HEK293 (cell line): Measurements from ENCODE around the gene ZBTB25.

ENCODE experiments used
- CTCF ChIA-PET: fragments of 350-600 bp; formaldehyde crosslinking; extraction: SDS; loops from one replicate; lab custom pipeline; 2021; ENCODE audit warnings: antibody characterized with exemption; lab: Yijun Ruan, JAX
- POLR2A ChIA-PET: fragments of 300-600 bp; formaldehyde crosslinking; extraction: SDS; loops from one replicate; lab custom pipeline; 2020; ENCODE audit warnings: antibody characterized with exemption, inconsistent platforms; lab: Yijun Ruan, JAX
- H3K27ac ChIP-seq: fragments of 200-500 bp; sonication (Bioruptor generic); 2 replicates; pipeline ENCODE4 v1.5.1; 2014; ENCODE audit warnings: low read depth, low read length, control low read depth, inconsistent platforms; ENCODE audit errors: extremely low read depth
- H3K36me3 ChIP-seq, 2 experiments: fragments of 200-500 bp in 1 of 2; sonication (Bioruptor generic) in 1 of 2; 1 replicate in 1 of 2; 2 replicates in 1 of 2; pipeline ENCODE4 v1.5.1; 2014 to 2017; ENCODE audit warnings: inconsistent platforms in 2 of 2, low read length in 2 of 2; ENCODE audit not compliant: control insufficient read depth in 2 of 2, insufficient read depth in 1 of 2
- H3K4me1 ChIP-seq: fragments of 200-500 bp; sonication (Bioruptor generic); 2 replicates; pipeline ENCODE4 v1.5.1; 2014; ENCODE audit warnings: mild to moderate bottlenecking, low read length, inconsistent platforms; ENCODE audit not compliant: control insufficient read depth, insufficient read depth
- H3K4me3 ChIP-seq: 2 replicates; pipeline ENCODE4 v1.5.1; 2011; ENCODE audit warnings: low read depth, mild to moderate bottlenecking, control low read depth, low read length, moderate library complexity
- H3K9me3 ChIP-seq: fragments of 200-500 bp; sonication (Bioruptor generic); 2 replicates; pipeline ENCODE4 v1.5.1; 2014; ENCODE audit warnings: low read depth, low read length, inconsistent platforms; ENCODE audit not compliant: control insufficient read depth, insufficient read depth
- HOXD13 ChIP-seq: sonication (generic); formaldehyde crosslinking; IDR thresholded peaks from 2 replicates; pipeline ENCODE4 v1.8.0; 2022; ENCODE audit warnings: missing genetic modification reagents, borderline replicate concordance
- KLF10 ChIP-seq: fragments of 450-650 bp; IDR thresholded peaks from 2 replicates; pipeline ENCODE4 v1.5.1; 2018; ENCODE audit warnings: missing biosample characterization, mild to moderate bottlenecking, missing genetic modification characterization
- RBAK ChIP-seq: fragments of 450-650 bp; formaldehyde crosslinking; IDR thresholded peaks from 2 replicates; pipeline ENCODE4 v1.5.1; 2016; ENCODE audit warnings: missing biosample characterization, missing genetic modification characterization
- SP2 ChIP-seq: fragments of 450-650 bp; formaldehyde crosslinking; IDR thresholded peaks from 2 replicates; pipeline ENCODE4 v1.5.1; 2016; ENCODE audit warnings: missing biosample characterization, missing genetic modification characterization
- YY2 ChIP-seq: fragments of 450-650 bp; formaldehyde crosslinking; IDR thresholded peaks from 2 replicates; pipeline ENCODE4 v1.5.1; 2016; ENCODE audit warnings: missing biosample characterization, missing genetic modification characterization
- ZBTB1 ChIP-seq: fragments of 450-650 bp; formaldehyde crosslinking; IDR thresholded peaks from 2 replicates; pipeline ENCODE4 v1.5.1; 2016; ENCODE audit warnings: missing biosample characterization, missing genetic modification characterization
- ZNF155 ChIP-seq: fragments of 450-650 bp; formaldehyde crosslinking; IDR thresholded peaks from 2 replicates; pipeline ENCODE4 v1.5.1; 2016; ENCODE audit warnings: missing biosample characterization, missing genetic modification characterization
- ZNF175 ChIP-seq: fragments of 450-650 bp; formaldehyde crosslinking; IDR thresholded peaks from 2 replicates; pipeline ENCODE4 v1.5.1; 2016; ENCODE audit warnings: missing biosample characterization, missing genetic modification characterization
- ZNF18 ChIP-seq: fragments of 450-650 bp; formaldehyde crosslinking; IDR thresholded peaks from 2 replicates; pipeline ENCODE4 v1.5.1; 2016; ENCODE audit warnings: missing biosample characterization, missing genetic modification characterization
- ZNF184 ChIP-seq: fragments of 450-650 bp; IDR thresholded peaks from 2 replicates; pipeline ENCODE4 v1.5.1; 2018; ENCODE audit warnings: missing biosample characterization, mild to moderate bottlenecking, missing genetic modification characterization
- ZNF266 ChIP-seq: fragments of 450-650 bp; formaldehyde crosslinking; IDR thresholded peaks from 2 replicates; pipeline ENCODE4 v1.5.1; 2016; ENCODE audit warnings: missing biosample characterization, missing genetic modification characterization, low read depth
- ZNF324 ChIP-seq: fragments of 450-650 bp; formaldehyde crosslinking; IDR thresholded peaks from 2 replicates; pipeline ENCODE4 v1.5.1; 2016; ENCODE audit warnings: missing biosample characterization, missing genetic modification characterization
- ZNF37A ChIP-seq: fragments of 450-650 bp; IDR thresholded peaks from 2 replicates; pipeline ENCODE4 v1.5.1; 2018; ENCODE audit warnings: missing biosample characterization, missing genetic modification characterization
- ZNF394 ChIP-seq: fragments of 450-650 bp; formaldehyde crosslinking; IDR thresholded peaks from 2 replicates; pipeline ENCODE4 v1.5.1; 2016; ENCODE audit warnings: missing biosample characterization, missing genetic modification characterization, mild to moderate bottlenecking, moderate library complexity, borderline replicate concordance
- ZNF404 ChIP-seq: fragments of 450-650 bp; formaldehyde crosslinking; IDR thresholded peaks from 2 replicates; pipeline ENCODE4 v1.5.1; 2017; ENCODE audit warnings: missing biosample characterization, missing genetic modification characterization
- ZNF521 ChIP-seq: fragments of 450-650 bp; formaldehyde crosslinking; IDR thresholded peaks from 2 replicates; pipeline ENCODE4 v1.5.1; 2017; ENCODE audit warnings: missing biosample characterization, mild to moderate bottlenecking, missing genetic modification characterization
- ZNF677 ChIP-seq: fragments of 450-650 bp; IDR thresholded peaks from 2 replicates; pipeline ENCODE4 v1.5.0; 2018; ENCODE audit warnings: missing biosample characterization, mild to moderate bottlenecking, missing genetic modification characterization, moderate library complexity
- ZNF768 ChIP-seq: fragments of 450-650 bp; formaldehyde crosslinking; IDR thresholded peaks from 2 replicates; pipeline ENCODE4 v1.5.1; 2018; ENCODE audit warnings: missing biosample characterization, mild to moderate bottlenecking, missing genetic modification characterization
- ZNF777 ChIP-seq: fragments of 450-650 bp; formaldehyde crosslinking; IDR thresholded peaks from 2 replicates; pipeline ENCODE4 v1.5.1; 2017; ENCODE audit warnings: missing biosample characterization, missing genetic modification characterization, borderline replicate concordance
- ZXDB ChIP-seq: fragments of 450-650 bp; formaldehyde crosslinking; IDR thresholded peaks from 2 replicates; pipeline ENCODE4 v1.5.1; 2016; ENCODE audit warnings: missing biosample characterization, missing genetic modification characterization
- TF ChIP-seq, protein P1 (sequence below): fragments of 450-650 bp; formaldehyde crosslinking; IDR thresholded peaks from 2 replicates; pipeline ENCODE4 v1.5.1; 2016; ENCODE audit warnings: missing biosample characterization, missing genetic modification characterization
- TF ChIP-seq, protein P2 (sequence below): fragments of 450-650 bp; formaldehyde crosslinking; IDR thresholded peaks from 2 replicates; pipeline ENCODE4 v1.5.1; 2016; ENCODE audit warnings: missing biosample characterization, missing genetic modification characterization, borderline replicate concordance
- TF ChIP-seq, protein P3 (sequence below): fragments of 450-650 bp; formaldehyde crosslinking; IDR thresholded peaks from 2 replicates; pipeline ENCODE4 v1.5.1; 2017; ENCODE audit warnings: missing biosample characterization, missing genetic modification characterization

ZBTB25 gene

DNA sequence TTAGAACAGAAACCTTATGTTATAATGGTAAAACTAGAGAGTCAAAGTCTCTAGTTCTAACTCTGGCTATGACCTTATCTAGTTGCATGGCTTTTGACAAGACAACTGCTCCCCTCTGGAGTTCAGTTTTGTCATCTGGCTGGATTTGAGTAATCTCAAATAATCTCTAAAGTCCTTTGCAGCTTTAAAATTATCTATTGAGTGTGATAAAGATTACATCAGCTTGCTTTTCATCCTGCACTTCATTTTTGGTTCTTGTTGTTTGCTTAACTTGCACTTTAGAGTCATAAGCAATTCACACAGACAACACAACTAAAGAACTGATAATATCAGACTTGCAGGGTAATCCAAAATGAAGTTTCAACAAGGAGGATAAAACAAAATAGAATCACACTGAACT is 36.1 kb downstream of the ZBTB25 start:
- CTCF ChIA-PET: interaction anchor here (0.6 to 2.9 kb wide), 4 partner anchors 11 to 51 kb away, joined by 3 to 14 read pairs (median 7); no protein-coding TSS in a partner anchor
- POLR2A ChIA-PET: interaction anchor here (1.7 kb wide), 1 partner anchor 37 kb away, joined by 5 read pairs; the partner anchor contains the start of gene ZBTB1
- no peak overlapping the region for H3K27ac ChIP-seq
- peaks cover 0 to 8% of the 10 kb centered on the region in 2 experiments; a peak in 2 of 3 replicates for H3K36me3 ChIP-seq
- H3K9me3 ChIP-seq: no peaks in the 10 kb centered on the region
- no peak overlapping the region for H3K4me3 ChIP-seq
- H3K4me1 ChIP-seq: peaks cover 10% of the 10 kb centered on the region; the same call in 1 of the 2 replicates
- TF ChIP-seq ZNF677 (no peak), ZNF175 (no peak), KLF10 (no peak), ZNF324 (tag by site-specific recombination) (no peak), ZNF266 (tag by site-specific recombination) (no peak), ZNF155 (no peak), ZNF184 (tag by site-specific recombination) (no peak), ZNF37A (tag by site-specific recombination) (no peak), ZBTB1 (tag by site-specific recombination) (no peak)
- TF ChIP-seq, protein P1, sequence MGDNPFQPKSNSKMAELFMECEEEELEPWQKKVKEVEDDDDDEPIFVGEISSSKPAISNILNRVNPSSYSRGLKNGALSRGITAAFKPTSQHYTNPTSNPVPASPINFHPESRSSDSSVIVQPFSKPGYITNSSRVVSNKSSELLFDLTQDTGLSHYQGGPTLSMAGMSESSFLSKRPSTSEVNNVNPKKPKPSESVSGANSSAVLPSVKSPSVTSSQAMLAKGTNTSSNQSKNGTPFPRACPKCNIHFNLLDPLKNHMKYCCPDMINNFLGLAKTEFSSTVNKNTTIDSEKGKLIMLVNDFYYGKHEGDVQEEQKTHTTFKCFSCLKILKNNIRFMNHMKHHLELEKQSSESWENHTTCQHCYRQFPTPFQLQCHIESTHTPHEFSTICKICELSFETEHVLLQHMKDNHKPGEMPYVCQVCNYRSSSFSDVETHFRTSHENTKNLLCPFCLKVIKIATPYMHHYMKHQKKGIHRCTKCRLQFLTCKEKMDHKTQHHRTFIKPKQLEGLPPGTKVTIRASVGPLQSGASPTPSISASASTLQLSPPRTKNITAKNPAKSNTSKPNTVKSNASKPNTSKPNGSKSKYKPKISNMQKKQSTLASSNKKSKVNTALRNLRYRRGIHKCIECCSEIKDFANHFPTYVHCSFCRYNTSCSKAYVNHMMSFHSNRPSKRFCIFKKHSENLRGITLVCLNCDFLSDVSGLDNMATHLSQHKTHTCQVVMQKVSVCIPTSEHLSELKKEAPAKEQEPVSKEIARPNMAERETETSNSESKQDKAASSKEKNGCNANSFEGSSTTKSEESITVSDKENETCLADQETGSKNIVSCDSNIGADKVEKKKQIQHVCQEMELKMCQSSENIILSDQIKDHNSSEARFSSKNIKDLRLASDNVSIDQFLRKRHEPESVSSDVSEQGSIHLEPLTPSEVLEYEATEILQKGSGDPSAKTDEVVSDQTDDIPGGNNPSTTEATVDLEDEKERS (tag by site-specific recombination): no peak
- TF ChIP-seq, protein P2, sequence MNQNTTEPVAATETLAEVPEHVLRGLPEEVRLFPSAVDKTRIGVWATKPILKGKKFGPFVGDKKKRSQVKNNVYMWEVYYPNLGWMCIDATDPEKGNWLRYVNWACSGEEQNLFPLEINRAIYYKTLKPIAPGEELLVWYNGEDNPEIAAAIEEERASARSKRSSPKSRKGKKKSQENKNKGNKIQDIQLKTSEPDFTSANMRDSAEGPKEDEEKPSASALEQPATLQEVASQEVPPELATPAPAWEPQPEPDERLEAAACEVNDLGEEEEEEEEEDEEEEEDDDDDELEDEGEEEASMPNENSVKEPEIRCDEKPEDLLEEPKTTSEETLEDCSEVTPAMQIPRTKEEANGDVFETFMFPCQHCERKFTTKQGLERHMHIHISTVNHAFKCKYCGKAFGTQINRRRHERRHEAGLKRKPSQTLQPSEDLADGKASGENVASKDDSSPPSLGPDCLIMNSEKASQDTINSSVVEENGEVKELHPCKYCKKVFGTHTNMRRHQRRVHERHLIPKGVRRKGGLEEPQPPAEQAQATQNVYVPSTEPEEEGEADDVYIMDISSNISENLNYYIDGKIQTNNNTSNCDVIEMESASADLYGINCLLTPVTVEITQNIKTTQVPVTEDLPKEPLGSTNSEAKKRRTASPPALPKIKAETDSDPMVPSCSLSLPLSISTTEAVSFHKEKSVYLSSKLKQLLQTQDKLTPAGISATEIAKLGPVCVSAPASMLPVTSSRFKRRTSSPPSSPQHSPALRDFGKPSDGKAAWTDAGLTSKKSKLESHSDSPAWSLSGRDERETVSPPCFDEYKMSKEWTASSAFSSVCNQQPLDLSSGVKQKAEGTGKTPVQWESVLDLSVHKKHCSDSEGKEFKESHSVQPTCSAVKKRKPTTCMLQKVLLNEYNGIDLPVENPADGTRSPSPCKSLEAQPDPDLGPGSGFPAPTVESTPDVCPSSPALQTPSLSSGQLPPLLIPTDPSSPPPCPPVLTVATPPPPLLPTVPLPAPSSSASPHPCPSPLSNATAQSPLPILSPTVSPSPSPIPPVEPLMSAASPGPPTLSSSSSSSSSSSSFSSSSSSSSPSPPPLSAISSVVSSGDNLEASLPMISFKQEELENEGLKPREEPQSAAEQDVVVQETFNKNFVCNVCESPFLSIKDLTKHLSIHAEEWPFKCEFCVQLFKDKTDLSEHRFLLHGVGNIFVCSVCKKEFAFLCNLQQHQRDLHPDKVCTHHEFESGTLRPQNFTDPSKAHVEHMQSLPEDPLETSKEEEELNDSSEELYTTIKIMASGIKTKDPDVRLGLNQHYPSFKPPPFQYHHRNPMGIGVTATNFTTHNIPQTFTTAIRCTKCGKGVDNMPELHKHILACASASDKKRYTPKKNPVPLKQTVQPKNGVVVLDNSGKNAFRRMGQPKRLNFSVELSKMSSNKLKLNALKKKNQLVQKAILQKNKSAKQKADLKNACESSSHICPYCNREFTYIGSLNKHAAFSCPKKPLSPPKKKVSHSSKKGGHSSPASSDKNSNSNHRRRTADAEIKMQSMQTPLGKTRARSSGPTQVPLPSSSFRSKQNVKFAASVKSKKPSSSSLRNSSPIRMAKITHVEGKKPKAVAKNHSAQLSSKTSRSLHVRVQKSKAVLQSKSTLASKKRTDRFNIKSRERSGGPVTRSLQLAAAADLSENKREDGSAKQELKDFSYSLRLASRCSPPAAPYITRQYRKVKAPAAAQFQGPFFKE: no peak

GRCh38 chr14:64467101-64467500 is 36.5 kb downstream of the ZBTB25 start:
- Histone ChIP-seq H3K4me3 (no peak overlapping the region), H3K9me3 (no peaks in the 10 kb centered on the region), H3K4me1 (peaks cover 10% of the 10 kb centered on the region; the same call in 1 of the 2 replicates), H3K27ac (no peak overlapping the region), H3K36me3 (peaks cover 0 to 12% of the 10 kb centered on the region in 2 experiments; a peak in 2 of 3 replicates)
- POLR2A ChIA-PET: interaction anchor here (1.7 kb wide), 1 partner anchor 37 kb away, joined by 5 read pairs; the partner anchor contains the start of gene ZBTB1
- CTCF ChIA-PET: interaction anchor here (0.6 to 2.9 kb wide), 4 partner anchors 12 to 170 kb away, joined by 3 to 14 read pairs (median 7); no protein-coding TSS in a partner anchor
- TF ChIP-seq, protein P3, sequence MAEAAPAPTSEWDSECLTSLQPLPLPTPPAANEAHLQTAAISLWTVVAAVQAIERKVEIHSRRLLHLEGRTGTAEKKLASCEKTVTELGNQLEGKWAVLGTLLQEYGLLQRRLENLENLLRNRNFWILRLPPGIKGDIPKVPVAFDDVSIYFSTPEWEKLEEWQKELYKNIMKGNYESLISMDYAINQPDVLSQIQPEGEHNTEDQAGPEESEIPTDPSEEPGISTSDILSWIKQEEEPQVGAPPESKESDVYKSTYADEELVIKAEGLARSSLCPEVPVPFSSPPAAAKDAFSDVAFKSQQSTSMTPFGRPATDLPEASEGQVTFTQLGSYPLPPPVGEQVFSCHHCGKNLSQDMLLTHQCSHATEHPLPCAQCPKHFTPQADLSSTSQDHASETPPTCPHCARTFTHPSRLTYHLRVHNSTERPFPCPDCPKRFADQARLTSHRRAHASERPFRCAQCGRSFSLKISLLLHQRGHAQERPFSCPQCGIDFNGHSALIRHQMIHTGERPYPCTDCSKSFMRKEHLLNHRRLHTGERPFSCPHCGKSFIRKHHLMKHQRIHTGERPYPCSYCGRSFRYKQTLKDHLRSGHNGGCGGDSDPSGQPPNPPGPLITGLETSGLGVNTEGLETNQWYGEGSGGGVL (tag by site-specific recombination): no peak
- TF ChIP-seq HOXD13 (CRISPR knock-in tag) (no peak), RBAK (no peak), ZNF404 (no peak), ZNF18 (tag by site-specific recombination) (no peak), ZNF777 (tag by site-specific recombination) (no peak), YY2 (tag by site-specific recombination) (no peak), SP2 (no peak), ZNF394 (no peak), ZNF768 (tag by site-specific recombination) (no peak), ZNF521 (no peak), ZXDB (tag by site-specific recombination) (no peak)
